NT2/D1 (cell line): Measurements from ENCODE around the gene LTBP1.

Experiments
- SUZ12 ChIP-seq: IDR thresholded peaks from 2 replicates; pipeline ENCODE4 v1.6.1; 2011; ENCODE audit not compliant: insufficient read length, insufficient read depth; ENCODE audit errors: extremely low read depth
- ZNF274 ChIP-seq: IDR thresholded peaks from 2 replicates; pipeline ENCODE4 v1.6.1; 2011; ENCODE audit warnings: mild to moderate bottlenecking, low read depth, low read length

DNA sequence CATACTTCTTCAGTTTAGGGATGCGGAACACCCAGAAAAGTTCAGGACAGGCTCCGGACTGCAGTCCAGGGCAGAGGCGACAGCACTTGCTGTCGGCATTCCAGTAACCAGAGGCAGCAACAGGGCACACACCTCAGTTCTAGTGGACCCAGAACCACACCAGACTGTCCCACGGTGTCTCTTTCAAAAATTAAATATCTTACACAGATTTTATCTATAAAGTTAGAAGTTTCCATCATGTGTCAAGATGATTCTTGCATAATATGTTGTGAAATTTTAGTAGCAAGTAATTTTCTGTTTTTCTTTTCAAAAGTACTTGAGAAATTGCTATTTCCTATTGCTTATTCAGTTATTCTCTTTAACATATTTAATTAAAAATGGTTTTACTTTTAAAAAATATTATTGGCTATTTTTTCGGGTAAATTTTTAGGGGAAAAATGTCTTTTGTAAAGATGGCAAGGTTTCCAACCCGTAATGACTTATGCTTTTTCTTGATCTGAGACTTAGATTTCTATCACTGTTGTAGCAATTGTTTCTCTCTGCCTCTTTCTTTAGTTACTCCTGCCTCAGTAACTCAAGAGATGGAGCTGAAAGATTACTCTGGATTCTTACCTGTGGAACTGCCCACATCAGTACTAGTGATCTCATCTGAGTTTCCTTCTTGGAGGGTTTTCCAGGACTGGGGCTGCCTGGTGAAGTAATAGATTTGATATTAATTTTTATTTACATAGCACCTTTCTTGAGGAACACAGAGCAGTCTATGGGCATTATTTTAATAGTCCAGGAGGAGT, 182.7 kb downstream of the LTBP1 start:
- TF ChIP-seq ZNF274 (no peak), SUZ12 (no peak)
